Neuronal stem cell (in vitro differentiated cells): ENCODE data around the gene AP5M1.
"Not testable (repeated sequence)": the region's sequence is repeated elsewhere in the genome, so short reads cannot be mapped to it uniquely, and the experiment has no call there.

Experiments used
- DNase-seq: peaks from one replicate; pipeline ENCODE4 v3.0.0-alpha.2; 2013; ENCODE audit warnings: low spot score
- H2AFZ ChIP-seq: one replicate; pipeline ENCODE4 v1.6.1; 2013; ENCODE audit warnings: mild to moderate bottlenecking, low read length, inconsistent platforms
- H2AK5ac ChIP-seq: 2 replicates; pipeline ENCODE4 v1.6.1; 2013; ENCODE audit warnings: low read depth, mild to moderate bottlenecking, inconsistent platforms, low read length, moderate library complexity, mixed read lengths
- H2BK120ac ChIP-seq: 2 replicates; pipeline ENCODE4 v1.6.1; 2013; ENCODE audit warnings: low read depth, mild to moderate bottlenecking, inconsistent platforms, low read length, moderate library complexity, mixed read lengths
- H2BK12ac ChIP-seq: one replicate; pipeline ENCODE4 v1.6.1; 2013; ENCODE audit warnings: low read length, inconsistent platforms
- H2BK15ac ChIP-seq: 2 replicates; pipeline ENCODE4 v1.6.1; 2013; ENCODE audit warnings: mild to moderate bottlenecking, low read length, inconsistent platforms, mixed read lengths
- H2BK5ac ChIP-seq: one replicate; pipeline ENCODE4 v1.6.1; 2013; ENCODE audit warnings: inconsistent platforms, mild to moderate bottlenecking, low read length, moderate library complexity
- H3K14ac ChIP-seq: one replicate; pipeline ENCODE4 v1.6.1; 2013; ENCODE audit warnings: low read length, inconsistent platforms
- H3K18ac ChIP-seq: 2 replicates; pipeline ENCODE4 v1.6.1; 2013; ENCODE audit warnings: low read length, inconsistent platforms
- H3K23ac ChIP-seq: 2 replicates; pipeline ENCODE4 v1.6.1; 2013; ENCODE audit warnings: low read depth, mild to moderate bottlenecking, mixed read lengths, low read length, inconsistent platforms; ENCODE audit not compliant: poor library complexity
- H3K27ac ChIP-seq: replicated peaks from 3 replicates; pipeline ENCODE4 v1.5.1; 2013; ENCODE audit warnings: low read length, inconsistent platforms
- H3K27me3 ChIP-seq, 3 experiments: 2 replicates each; pipeline ENCODE4 v1.6.1; 2013; ENCODE audit warnings: low read length in 3 of 3, mild to moderate bottlenecking in 2 of 3, inconsistent platforms in 1 of 3, low read depth in 1 of 3, mixed read lengths in 1 of 3, moderate library complexity in 1 of 3; ENCODE audit not compliant: control insufficient read depth in 3 of 3, insufficient read depth in 3 of 3
- H3K36me3 ChIP-seq, 2 donors: replicated peaks in 1 of 2; 2 replicates each; pipeline ENCODE4 v1.6.1; 2013; ENCODE audit warnings: low read length in 2 of 2; ENCODE audit not compliant: control insufficient read depth in 2 of 2, insufficient read depth in 2 of 2
- H3K4ac ChIP-seq: 2 replicates; pipeline ENCODE4 v1.6.1; 2013; ENCODE audit warnings: inconsistent platforms, mild to moderate bottlenecking, low read length, moderate library complexity
- H3K4me1 ChIP-seq, 2 donors: 1 replicate in 1 of 2; 2 replicates in 1 of 2; pipeline ENCODE4 v1.6.1; 2013; ENCODE audit warnings: low read length in 2 of 2, low read depth in 1 of 2; ENCODE audit not compliant: control insufficient read depth in 2 of 2, insufficient read depth in 1 of 2
- H3K4me2 ChIP-seq: one replicate; pipeline ENCODE4 v1.6.1; 2013; ENCODE audit warnings: mild to moderate bottlenecking, low read length, inconsistent platforms; ENCODE audit not compliant: insufficient read depth, poor library complexity, severe bottlenecking
- H3K4me3 ChIP-seq, 2 donors: 2 replicates each; pipeline ENCODE4 v1.5.1; 2013; ENCODE audit warnings: low read length in 2 of 2, mild to moderate bottlenecking in 2 of 2, inconsistent platforms in 1 of 2, moderate library complexity in 1 of 2
- H3K79me1 ChIP-seq: one replicate; pipeline ENCODE4 v1.6.1; 2013; ENCODE audit warnings: low read depth, mild to moderate bottlenecking, inconsistent platforms, low read length, moderate library complexity
- H3K9ac ChIP-seq: one replicate; pipeline ENCODE4 v1.6.1; 2013; ENCODE audit warnings: mild to moderate bottlenecking, low read depth, low read length, inconsistent platforms; ENCODE audit not compliant: poor library complexity
- H3K9me3 ChIP-seq, 2 donors: replicated peaks in 1 of 2; 2 replicates each; pipeline versions ENCODE3 to v1.6.1; 2013; ENCODE audit warnings: low read length in 2 of 2, mild to moderate bottlenecking in 2 of 2, inconsistent platforms in 1 of 2, low read depth in 1 of 2, mixed read lengths in 1 of 2, moderate library complexity in 1 of 2; ENCODE audit not compliant: control insufficient read depth in 2 of 2, insufficient read depth in 1 of 2
- H4K8ac ChIP-seq: one replicate; pipeline ENCODE4 v1.6.1; 2013; ENCODE audit warnings: low read depth, mild to moderate bottlenecking, inconsistent platforms, low read length, moderate library complexity
- H4K91ac ChIP-seq: one replicate; pipeline ENCODE4 v1.6.1; 2013; ENCODE audit warnings: low read length, low read depth, mild to moderate bottlenecking, inconsistent platforms; ENCODE audit not compliant: poor library complexity
- WGBS, 2 donors: extraction: QIAGEN DNeasy Blood & Tissue Kit; methylation state at CpG; one replicate each; pipeline ENCODE4 v1.1.7; 2013; ENCODE audit warnings: missing lambda C conversion rate in 2 of 2, mixed read lengths in 1 of 2; ENCODE audit not compliant: insufficient read length in 2 of 2, insufficient replicate concordance in 1 of 2; ENCODE audit errors: extremely low coverage in 2 of 2; 5-methylcytosine and 5-hydroxymethylcytosine counted together

The AP5M1 gene

DNA sequence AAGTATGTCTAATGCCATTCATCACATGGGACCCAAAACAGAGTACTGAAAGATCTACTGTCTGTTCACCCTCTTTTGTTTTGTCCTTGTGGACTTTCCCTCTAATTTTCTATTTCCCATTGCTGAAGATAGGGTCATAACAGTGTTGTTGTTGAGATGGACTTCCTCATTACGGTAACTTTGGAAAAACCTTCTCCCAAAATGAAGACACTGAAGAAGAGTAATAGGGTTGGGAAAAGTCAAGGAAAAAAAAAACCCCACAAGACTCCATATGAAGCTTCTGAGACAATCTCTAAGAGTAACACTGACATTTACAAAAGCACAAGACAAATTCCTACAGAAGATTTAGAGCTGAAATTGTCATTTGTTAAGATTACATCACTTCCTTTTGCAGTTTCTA is 36.8 kb upstream of the AP5M1 start:
- Histone ChIP-seq H3K4me3 (no peak overlapping the region), H4K8ac (no peak overlapping the region), H3K4me1 (no peaks in the 10 kb centered on the region), H3K9ac (no peak overlapping the region), H3K36me3 (peaks cover 4 to 98% of the 10 kb centered on the region in 2 donors), H3K27ac (no peak overlapping the region), H3K79me1 (no peaks in the 10 kb centered on the region), H3K9me3 (no peaks in the 10 kb centered on the region), H2AFZ (no peak overlapping the region), H3K4me2 (no peak overlapping the region), H3K27me3 (no peaks in the 10 kb centered on the region), H2BK120ac (no peak overlapping the region), H3K14ac (no peak overlapping the region), H3K18ac (no peak overlapping the region), H3K4ac (no peak overlapping the region), H4K91ac (no peak overlapping the region), H2AK5ac (no peak overlapping the region), H3K23ac (no peak overlapping the region), H2BK15ac (no peak overlapping the region), H2BK5ac (no peak overlapping the region), H2BK12ac (no peak overlapping the region)
- no CpG with 5 or more reads among the region's 1 CpG for WGBS, 2 donors
- no peak for DNase-seq

GRCh38 chr14:57240115-57240514 is 28.7 kb upstream of the AP5M1 start:
- H3K27ac ChIP-seq, H3K4ac ChIP-seq, H4K91ac ChIP-seq, H3K23ac ChIP-seq, H2BK12ac ChIP-seq, H3K4me1 ChIP-seq, H3K9me3 ChIP-seq, H3K4me3 ChIP-seq, H2AK5ac ChIP-seq, H2AFZ ChIP-seq, H3K27me3 ChIP-seq, H3K9ac ChIP-seq, H4K8ac ChIP-seq, H2BK5ac ChIP-seq, H3K14ac ChIP-seq, H2BK120ac ChIP-seq, H3K4me2 ChIP-seq, H3K79me1 ChIP-seq, DNase-seq, H2BK15ac ChIP-seq, H3K18ac ChIP-seq: not testable (repeated sequence)
- WGBS, 2 donors, result no CpG with 5 or more reads among the region's 7 CpGs
- peaks cover 4 to 88% of the 10 kb centered on the region in 2 donors for H3K36me3 ChIP-seq

DNA sequence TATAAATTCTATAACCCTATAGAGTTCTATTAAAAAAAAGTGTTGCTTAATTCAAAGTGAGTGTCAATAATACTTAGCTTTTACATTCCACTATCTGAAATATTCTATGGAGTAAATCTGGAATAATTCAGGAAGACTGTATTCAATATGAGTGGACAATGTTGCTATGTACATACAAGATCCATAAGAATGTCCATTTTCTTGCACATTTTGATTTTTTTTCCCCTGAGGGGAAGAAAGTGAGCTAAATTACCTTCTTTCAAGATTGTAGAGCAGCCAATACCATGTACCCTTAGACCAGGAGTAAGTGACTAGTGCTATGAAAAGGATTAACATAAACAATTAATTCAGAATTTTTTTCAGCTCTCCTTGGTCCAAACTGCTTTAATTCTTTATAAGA is 25.5 kb upstream of the AP5M1 start:
- no peak overlapping the region for H2AK5ac ChIP-seq
- no peak overlapping the region for H3K4ac ChIP-seq
- no peak overlapping the region for H2BK15ac ChIP-seq
- no peak overlapping the region for H3K23ac ChIP-seq
- H4K91ac ChIP-seq, result no peak overlapping the region
- H2AFZ ChIP-seq, result no peak overlapping the region
- no peak overlapping the region for H3K9ac ChIP-seq
- no peak overlapping the region for H2BK120ac ChIP-seq
- no peaks in the 10 kb centered on the region for H3K4me1 ChIP-seq
- H3K36me3 ChIP-seq, result peaks cover 4 to 84% of the 10 kb centered on the region in 2 donors
- H3K18ac ChIP-seq, result no peak overlapping the region
- no peak overlapping the region for H4K8ac ChIP-seq
- no peak for DNase-seq
- no peaks in the 10 kb centered on the region for H3K79me1 ChIP-seq
- H2BK12ac ChIP-seq, result no peak overlapping the region
- no peak overlapping the region for H3K4me2 ChIP-seq
- H3K27ac ChIP-seq, result no peak overlapping the region
- H3K4me3 ChIP-seq, result no peak overlapping the region
- no peaks in the 10 kb centered on the region for H3K9me3 ChIP-seq
- H2BK5ac ChIP-seq, result no peak overlapping the region
- H3K14ac ChIP-seq, result no peak overlapping the region
- no peaks in the 10 kb centered on the region for H3K27me3 ChIP-seq

GRCh38 chr14:57244106-57244505 is 24.7 kb upstream of the AP5M1 start:
- H4K8ac ChIP-seq, result no peak overlapping the region
- no peak overlapping the region for H3K4me3 ChIP-seq
- no peaks in the 10 kb centered on the region for H3K79me1 ChIP-seq
- no peak overlapping the region for H3K9ac ChIP-seq
- no peak overlapping the region for H3K14ac ChIP-seq
- H3K18ac ChIP-seq, result no peak overlapping the region
- no peak for DNase-seq
- no peaks in the 10 kb centered on the region for H3K4me1 ChIP-seq
- no peak overlapping the region for H2BK5ac ChIP-seq
- H3K4ac ChIP-seq, result no peak overlapping the region
- no peak overlapping the region for H4K91ac ChIP-seq
- H3K27me3 ChIP-seq, result no peaks in the 10 kb centered on the region
- no peak overlapping the region for H3K4me2 ChIP-seq
- peaks cover 1 to 77% of the 10 kb centered on the region in 2 donors for H3K36me3 ChIP-seq
- no peak overlapping the region for H2BK120ac ChIP-seq
- H3K9me3 ChIP-seq, result no peaks in the 10 kb centered on the region
- no peak overlapping the region for H2AFZ ChIP-seq
- H2BK12ac ChIP-seq, result no peak overlapping the region
- WGBS, 2 donors, result no CpG with 5 or more reads among the region's 2 CpGs
- no peak overlapping the region for H3K23ac ChIP-seq
- no peak overlapping the region for H2BK15ac ChIP-seq
- no peak overlapping the region for H2AK5ac ChIP-seq
- no peak overlapping the region for H3K27ac ChIP-seq
